ENCODE results near the gene STARD10. TPM values are rescaled to one million over a fixed set of nuclear protein-coding genes. Genes with fewer than 3 reads are reported as not detected.

STARD10 gene
- total and polyA plus RNA-seq, 2 donors (not counting 3 experiments of a cell fraction or from before 2014, with no cell fraction given), result 16.1 to 22.5 TPM

GRCh38 chr11:72735495-72736027, 58.3 kb downstream of the STARD10 start:
- Histone ChIP-seq H3K27ac (ENCODE audit: insufficient read depth, low read depth, low read length) (peak overlapping the region; percentile 58), H3K4me3 (replicated peaks in 1 of 3; ENCODE audit: insufficient read depth in 1 of 3, low read depth in 1 of 3, low read length in 3 of 3) (no peak overlapping the region), H3K9me1 (replicated peaks; ENCODE audit: control insufficient read depth, extremely low read depth, insufficient read depth, low read length) (no peaks in the 10 kb centered on the region), H3K4me1 (ENCODE audit: control insufficient read depth, extremely low read depth, insufficient read depth, low read length) (peaks cover 20% of the 10 kb centered on the region), H3K4me2 (ENCODE audit: insufficient read depth, low read length) (peak overlapping the region; percentile 1), H4K20me1 (replicated peaks; ENCODE audit: control insufficient read depth, extremely low read depth, insufficient read depth, low read length) (no peaks in the 10 kb centered on the region), H3K9me3 (replicated peaks; ENCODE audit: control insufficient read depth, insufficient read depth, low read length) (no peaks in the 10 kb centered on the region), H3K9ac (replicated peaks; ENCODE audit: extremely low read depth, insufficient read depth, low read length) (peak overlapping the region; percentile 40), H3K36me3 (ENCODE audit: control insufficient read depth in 2 of 2, extremely low read depth in 1 of 2, insufficient read depth in 2 of 2, low read length in 2 of 2) (no peaks in the 10 kb centered on the region), H3K79me2 (ENCODE audit: control insufficient read depth, insufficient read depth, low read length) (peaks cover 2% of the 10 kb centered on the region), H3K27me3 (ENCODE audit: control insufficient read depth in 2 of 2, insufficient read depth in 2 of 2, low read length in 2 of 2) (no peaks in the 10 kb centered on the region), H2AFZ (ENCODE audit: low read depth, low read length) (peak overlapping the region; percentile 68)
- dilution Hi-C loops (cut with MboI; ENCODE audit: extremely low pct_ligation_motif_present, low sequenced_read_pairs), result no loop called here
- BruUV-seq (replicated peaks), result TSS peak; percentile 45
- ChIA-PET POLR2A (no interaction called here), CTCF (interaction anchor here (1.8 to 2.6 kb wide), 4 partner anchors 10 to 57 kb away, joined by 5 to 13 read pairs (median 6); no protein-coding TSS in a partner anchor)
- intact Hi-C loops (cut with micrococcal nuclease), result no loop called here
- DNase-seq (ENCODE audit: low read depth, low spot score), result peak; percentile 54
- peak; percentile 91 for FAIRE-seq
- no peak for TF ChIP-seq JUN (IDR thresholded peaks at IDR 0.05; ENCODE audit: borderline replicate concordance, insufficient read depth, insufficient read length, low read depth)
- peak; percentile 51 for TF ChIP-seq GATA2 (IDR thresholded peaks at IDR 0.05; ENCODE audit: insufficient read depth, insufficient read length, low read depth, low read length)

GRCh38 chr11:72732329-72732728, 61.5 kb downstream of the STARD10 start:
- CTCF ChIA-PET, result interaction anchor here (1.0 to 1.9 kb wide), 3 partner anchors 56 to 454 kb away, joined by 4 to 10 read pairs (median 4); partner anchors contain the start of gene STARD10
- no peak overlapping the region for H2AFZ ChIP-seq (ENCODE audit: low read depth, low read length)
- H3K36me3 ChIP-seq (ENCODE audit: control insufficient read depth in 2 of 2, extremely low read depth in 1 of 2, insufficient read depth in 2 of 2, low read length in 2 of 2), result no peaks in the 10 kb centered on the region
- H3K79me2 ChIP-seq (ENCODE audit: control insufficient read depth, insufficient read depth, low read length), result no peaks in the 10 kb centered on the region
- H3K9me3 ChIP-seq (replicated peaks; ENCODE audit: control insufficient read depth, insufficient read depth, low read length), result no peaks in the 10 kb centered on the region
- H3K4me3 ChIP-seq (replicated peaks in 1 of 3; ENCODE audit: insufficient read depth in 1 of 3, low read depth in 1 of 3, low read length in 3 of 3), result no peak overlapping the region
- H3K4me2 ChIP-seq (ENCODE audit: insufficient read depth, low read length), result no peak overlapping the region
- intact Hi-C loops (cut with micrococcal nuclease) (no loop called here), dilution Hi-C loops (cut with MboI; ENCODE audit: extremely low pct_ligation_motif_present, low sequenced_read_pairs) (no loop called here)
- DNase-seq (ENCODE audit: low read depth, low spot score) (no peak), FAIRE-seq (no peak)
- peaks cover 20% of the 10 kb centered on the region for H3K4me1 ChIP-seq (ENCODE audit: control insufficient read depth, extremely low read depth, insufficient read depth, low read length)
- no peaks in the 10 kb centered on the region for H4K20me1 ChIP-seq (replicated peaks; ENCODE audit: control insufficient read depth, extremely low read depth, insufficient read depth, low read length)
- no peaks in the 10 kb centered on the region for H3K27me3 ChIP-seq (ENCODE audit: control insufficient read depth in 2 of 2, insufficient read depth in 2 of 2, low read length in 2 of 2)
- POLR2A ChIA-PET, result no interaction called here
- no peak overlapping the region for H3K27ac ChIP-seq (ENCODE audit: insufficient read depth, low read depth, low read length)
- TF ChIP-seq CTCF (IDR thresholded peaks at IDR 0.05; ENCODE audit: extremely low read depth in 1 of 2, insufficient read depth in 1 of 2, low read depth in 1 of 2, low read length in 2 of 2) (no peak), GATA2 (IDR thresholded peaks at IDR 0.05; ENCODE audit: insufficient read depth, insufficient read length, low read depth, low read length) (no peak), MYC (IDR thresholded peaks at IDR 0.05; ENCODE audit: low read depth, low read length) (no peak), JUN (IDR thresholded peaks at IDR 0.05; ENCODE audit: borderline replicate concordance, insufficient read depth, insufficient read length, low read depth) (no peak), MAX (IDR thresholded peaks at IDR 0.05; ENCODE audit: insufficient read depth, insufficient read length) (no peak), EZH2 (IDR thresholded peaks at IDR 0.05; ENCODE audit: borderline replicate concordance, low read depth, low read length, severe bottlenecking) (no peak), POLR2A (IDR thresholded peaks at IDR 0.05; ENCODE audit: low read depth, low read length) (no peak), POLR2AphosphoS5 (IDR thresholded peaks at IDR 0.05; ENCODE audit: insufficient read depth, low read depth, low read length) (no peak), FOS (IDR thresholded peaks at IDR 0.05; ENCODE audit: borderline replicate concordance, insufficient read depth, low read length) (no peak)
- H3K9me1 ChIP-seq (replicated peaks; ENCODE audit: control insufficient read depth, extremely low read depth, insufficient read depth, low read length), result no peaks in the 10 kb centered on the region
- no TSS peak for BruUV-seq (replicated peaks)
- no peak overlapping the region for H3K9ac ChIP-seq (replicated peaks; ENCODE audit: extremely low read depth, insufficient read depth, low read length)
